H1 (cell line): ENCODE data around the gene IL12RB2. TPM values are rescaled to one million over a fixed set of nuclear protein-coding genes. Genes with fewer than 3 reads are reported as not detected.

Experiments
- polyA plus RNA-seq, 7 experiments: library from polyadenylated mRNA; depleted of rRNA in 3 of 7; stranded (reverse) in 5 of 7; unstranded in 2 of 7; fragments of >200 nt in 5 of 7; fragments of 200-250 nt in 2 of 7; gene quantifications; 1 replicate in 5 of 7; 2 replicates in 1 of 7; 4 replicates in 1 of 7; pipeline versions ENCODE4 v1.2.1 to v1.2.3, GENCODE V29; 2011 to 2013; ENCODE audit warnings: missing spikeins in 2 of 7, mixed read lengths in 2 of 7
- total RNA-seq: library from RNA; stranded (reverse); fragmentation: NEBNext Ultra II Directional; extraction: Animal tissue kit (Norgen Biotek cat#: 25700); gene quantifications from 2 replicates; pipeline ENCODE4 v1.2.1, GENCODE V29; 2021
- TF ChIP-seq, protein P1 (sequence below): fragments of 300-600 bp; sonication (generic); IDR thresholded peaks from 2 replicates; pipeline ENCODE4 v1.7.1; 2012; ENCODE audit warnings: low read length, moderate library complexity, mild to moderate bottlenecking, inconsistent platforms; ENCODE audit not compliant: insufficient replicate concordance

Gene IL12RB2
- total and polyA plus RNA-seq, 2 of the 8 experiments (the other 6 are each of a cell fraction or from before 2014, with no cell fraction given): 1.4 TPM

GRCh38 chr1:67264152-67264551 lies 43.5 kb upstream of the IL12RB2 start (continued):
- TF ChIP-seq, protein P1, sequence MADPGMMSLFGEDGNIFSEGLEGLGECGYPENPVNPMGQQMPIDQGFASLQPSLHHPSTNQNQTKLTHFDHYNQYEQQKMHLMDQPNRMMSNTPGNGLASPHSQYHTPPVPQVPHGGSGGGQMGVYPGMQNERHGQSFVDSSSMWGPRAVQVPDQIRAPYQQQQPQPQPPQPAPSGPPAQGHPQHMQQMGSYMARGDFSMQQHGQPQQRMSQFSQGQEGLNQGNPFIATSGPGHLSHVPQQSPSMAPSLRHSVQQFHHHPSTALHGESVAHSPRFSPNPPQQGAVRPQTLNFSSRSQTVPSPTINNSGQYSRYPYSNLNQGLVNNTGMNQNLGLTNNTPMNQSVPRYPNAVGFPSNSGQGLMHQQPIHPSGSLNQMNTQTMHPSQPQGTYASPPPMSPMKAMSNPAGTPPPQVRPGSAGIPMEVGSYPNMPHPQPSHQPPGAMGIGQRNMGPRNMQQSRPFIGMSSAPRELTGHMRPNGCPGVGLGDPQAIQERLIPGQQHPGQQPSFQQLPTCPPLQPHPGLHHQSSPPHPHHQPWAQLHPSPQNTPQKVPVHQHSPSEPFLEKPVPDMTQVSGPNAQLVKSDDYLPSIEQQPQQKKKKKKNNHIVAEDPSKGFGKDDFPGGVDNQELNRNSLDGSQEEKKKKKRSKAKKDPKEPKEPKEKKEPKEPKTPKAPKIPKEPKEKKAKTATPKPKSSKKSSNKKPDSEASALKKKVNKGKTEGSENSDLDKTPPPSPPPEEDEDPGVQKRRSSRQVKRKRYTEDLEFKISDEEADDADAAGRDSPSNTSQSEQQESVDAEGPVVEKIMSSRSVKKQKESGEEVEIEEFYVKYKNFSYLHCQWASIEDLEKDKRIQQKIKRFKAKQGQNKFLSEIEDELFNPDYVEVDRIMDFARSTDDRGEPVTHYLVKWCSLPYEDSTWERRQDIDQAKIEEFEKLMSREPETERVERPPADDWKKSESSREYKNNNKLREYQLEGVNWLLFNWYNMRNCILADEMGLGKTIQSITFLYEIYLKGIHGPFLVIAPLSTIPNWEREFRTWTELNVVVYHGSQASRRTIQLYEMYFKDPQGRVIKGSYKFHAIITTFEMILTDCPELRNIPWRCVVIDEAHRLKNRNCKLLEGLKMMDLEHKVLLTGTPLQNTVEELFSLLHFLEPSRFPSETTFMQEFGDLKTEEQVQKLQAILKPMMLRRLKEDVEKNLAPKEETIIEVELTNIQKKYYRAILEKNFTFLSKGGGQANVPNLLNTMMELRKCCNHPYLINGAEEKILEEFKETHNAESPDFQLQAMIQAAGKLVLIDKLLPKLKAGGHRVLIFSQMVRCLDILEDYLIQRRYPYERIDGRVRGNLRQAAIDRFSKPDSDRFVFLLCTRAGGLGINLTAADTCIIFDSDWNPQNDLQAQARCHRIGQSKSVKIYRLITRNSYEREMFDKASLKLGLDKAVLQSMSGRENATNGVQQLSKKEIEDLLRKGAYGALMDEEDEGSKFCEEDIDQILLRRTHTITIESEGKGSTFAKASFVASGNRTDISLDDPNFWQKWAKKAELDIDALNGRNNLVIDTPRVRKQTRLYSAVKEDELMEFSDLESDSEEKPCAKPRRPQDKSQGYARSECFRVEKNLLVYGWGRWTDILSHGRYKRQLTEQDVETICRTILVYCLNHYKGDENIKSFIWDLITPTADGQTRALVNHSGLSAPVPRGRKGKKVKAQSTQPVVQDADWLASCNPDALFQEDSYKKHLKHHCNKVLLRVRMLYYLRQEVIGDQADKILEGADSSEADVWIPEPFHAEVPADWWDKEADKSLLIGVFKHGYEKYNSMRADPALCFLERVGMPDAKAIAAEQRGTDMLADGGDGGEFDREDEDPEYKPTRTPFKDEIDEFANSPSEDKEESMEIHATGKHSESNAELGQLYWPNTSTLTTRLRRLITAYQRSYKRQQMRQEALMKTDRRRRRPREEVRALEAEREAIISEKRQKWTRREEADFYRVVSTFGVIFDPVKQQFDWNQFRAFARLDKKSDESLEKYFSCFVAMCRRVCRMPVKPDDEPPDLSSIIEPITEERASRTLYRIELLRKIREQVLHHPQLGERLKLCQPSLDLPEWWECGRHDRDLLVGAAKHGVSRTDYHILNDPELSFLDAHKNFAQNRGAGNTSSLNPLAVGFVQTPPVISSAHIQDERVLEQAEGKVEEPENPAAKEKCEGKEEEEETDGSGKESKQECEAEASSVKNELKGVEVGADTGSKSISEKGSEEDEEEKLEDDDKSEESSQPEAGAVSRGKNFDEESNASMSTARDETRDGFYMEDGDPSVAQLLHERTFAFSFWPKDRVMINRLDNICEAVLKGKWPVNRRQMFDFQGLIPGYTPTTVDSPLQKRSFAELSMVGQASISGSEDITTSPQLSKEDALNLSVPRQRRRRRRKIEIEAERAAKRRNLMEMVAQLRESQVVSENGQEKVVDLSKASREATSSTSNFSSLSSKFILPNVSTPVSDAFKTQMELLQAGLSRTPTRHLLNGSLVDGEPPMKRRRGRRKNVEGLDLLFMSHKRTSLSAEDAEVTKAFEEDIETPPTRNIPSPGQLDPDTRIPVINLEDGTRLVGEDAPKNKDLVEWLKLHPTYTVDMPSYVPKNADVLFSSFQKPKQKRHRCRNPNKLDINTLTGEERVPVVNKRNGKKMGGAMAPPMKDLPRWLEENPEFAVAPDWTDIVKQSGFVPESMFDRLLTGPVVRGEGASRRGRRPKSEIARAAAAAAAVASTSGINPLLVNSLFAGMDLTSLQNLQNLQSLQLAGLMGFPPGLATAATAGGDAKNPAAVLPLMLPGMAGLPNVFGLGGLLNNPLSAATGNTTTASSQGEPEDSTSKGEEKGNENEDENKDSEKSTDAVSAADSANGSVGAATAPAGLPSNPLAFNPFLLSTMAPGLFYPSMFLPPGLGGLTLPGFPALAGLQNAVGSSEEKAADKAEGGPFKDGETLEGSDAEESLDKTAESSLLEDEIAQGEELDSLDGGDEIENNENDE: no peak
